Mucosa of descending colon (tissue), 3 donors: Measurements from ENCODE around the gene PARD3B. TPM values are rescaled to one million over a fixed set of nuclear protein-coding genes. Genes with fewer than 3 reads are reported as not detected.
A peak's percentile ranks its signal among the peaks of the same experiment; 100 is the strongest.

Experiments used
- ATAC-seq: fragments of 200-7000 bp; cut with Tn5 transposase; one replicate; pipeline ENCODE4 v1.9.1; 2020; ENCODE audit warnings: mild to moderate bottlenecking, moderate library complexity
- DNase-seq, 3 donors: peaks; one replicate each; pipeline ENCODE4 v3.0.0-alpha.2; 2020
- H3K36me3 ChIP-seq: fragments of 200-600 bp; one replicate; pipeline ENCODE4 v1.8.0; 2021; ENCODE audit warnings: low read depth, mild to moderate bottlenecking
- H3K4me1 ChIP-seq: fragments of 200-600 bp; one replicate; pipeline ENCODE4 v1.8.0; 2021; ENCODE audit warnings: low read depth, mild to moderate bottlenecking
- H3K4me3 ChIP-seq: fragments of 200-600 bp; one replicate; pipeline ENCODE4 v1.8.0; 2021; ENCODE audit warnings: mild to moderate bottlenecking
- H3K9me3 ChIP-seq: fragments of 200-600 bp; one replicate; pipeline ENCODE4 v1.8.0; 2021; ENCODE audit warnings: mild to moderate bottlenecking
- CTCF ChIP-seq: fragments of 200-600 bp; IDR thresholded peaks from one replicate; pipeline ENCODE4 v1.8.0; 2022; ENCODE audit warnings: antibody characterized with exemption, mild to moderate bottlenecking
- intact Hi-C, 2 donors: fragments of 100-400 bp; cut with DNase I in 1 of 2; cut with micrococcal nuclease in 1 of 2; formaldehyde crosslinking; loops; one replicate each; pipeline versions ENCODE4 v1.11.0 to v1.11.1; 2022; cut with DNase I, micrococcal nuclease
- total RNA-seq, 3 donors: library from RNA; stranded (reverse); fragmentation: NEBNext Ultra II Directional in 2 of 3; extraction: Animal tissue kit (Norgen Biotek cat#: 25700) in 2 of 3; gene quantifications; one replicate each; pipeline versions ENCODE4 v1.2.1 to v1.2.4, GENCODE V29; 2021 to 2023
- donor health status: DM: no; HTN: no; CAD: no; lungs with moderate emphysema.
- donor health status: DM: no; HTN: no; CAD: no.
- donor health status: DM: no; HTN: yes; CAD: no.

Gene PARD3B
- total RNA-seq, 3 donors from 2014 or later = 21.1 to 56.8 (median 44.0) TPM

GRCh38 chr2:204730603-204731002, 185.3 kb downstream of the PARD3B start:
- no peaks in the 10 kb centered on the region for H3K36me3 ChIP-seq
- ATAC-seq (no peak), DNase-seq (no peak)
- no peaks in the 10 kb centered on the region for H3K9me3 ChIP-seq
- no peak overlapping the region for H3K4me3 ChIP-seq
- intact Hi-C loops = no loop called here
- no peaks in the 10 kb centered on the region for H3K4me1 ChIP-seq
- TF ChIP-seq CTCF = no peak

DNA sequence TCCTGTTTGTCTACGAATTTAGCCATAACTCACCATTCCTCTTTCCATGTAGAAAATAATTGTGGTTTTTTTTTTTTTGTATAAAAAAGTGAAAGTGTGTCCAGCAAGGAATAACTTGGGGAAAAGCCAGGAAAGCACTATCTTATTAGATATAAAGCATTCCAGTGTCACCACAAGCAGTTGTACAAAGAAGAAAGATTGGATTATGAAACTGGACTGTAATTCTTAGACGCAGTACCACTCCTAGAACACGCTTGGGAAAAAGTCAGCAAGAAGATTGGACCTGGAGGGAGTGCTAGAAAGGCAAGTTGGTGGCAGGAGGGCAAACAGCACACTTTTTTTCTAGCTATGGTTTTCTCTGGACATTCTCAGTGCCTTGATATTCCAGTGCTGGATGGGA, 186.7 kb downstream of the PARD3B start:
- ATAC-seq = no peak
- no peaks in the 10 kb centered on the region for H3K36me3 ChIP-seq
- H3K9me3 ChIP-seq = no peaks in the 10 kb centered on the region
- no peak overlapping the region for H3K4me3 ChIP-seq
- H3K4me1 ChIP-seq = no peaks in the 10 kb centered on the region
- TF ChIP-seq CTCF = no peak
- no peak for DNase-seq
- intact Hi-C loops = no loop called here

DNA sequence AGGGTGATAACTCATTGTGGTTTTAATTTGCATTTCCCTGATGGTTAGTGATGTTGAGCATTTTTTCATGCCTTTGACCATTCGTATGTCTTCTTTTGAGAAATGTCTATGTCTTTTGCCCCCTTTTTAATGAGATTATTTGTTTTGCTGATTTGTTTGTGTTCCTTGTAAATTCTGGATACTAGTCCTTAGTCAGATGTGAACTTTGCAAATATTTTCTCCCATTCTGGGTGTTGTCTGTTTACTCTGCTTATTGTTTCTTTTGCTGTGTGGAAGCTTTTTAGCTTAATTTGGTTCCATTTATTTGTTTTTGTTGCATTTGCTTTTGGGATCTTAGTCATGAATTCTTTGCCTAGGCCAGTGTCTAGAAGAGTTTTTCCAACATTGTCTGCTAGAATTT, 192.0 kb downstream of the PARD3B start:
- no peaks in the 10 kb centered on the region for H3K4me1 ChIP-seq
- no peak for ATAC-seq
- H3K36me3 ChIP-seq = no peaks in the 10 kb centered on the region
- peaks cover 7% of the 10 kb centered on the region for H3K9me3 ChIP-seq
- no peak overlapping the region for H3K4me3 ChIP-seq
- no peak for DNase-seq
- TF ChIP-seq CTCF = no peak
- intact Hi-C loops = no loop called here

DNA sequence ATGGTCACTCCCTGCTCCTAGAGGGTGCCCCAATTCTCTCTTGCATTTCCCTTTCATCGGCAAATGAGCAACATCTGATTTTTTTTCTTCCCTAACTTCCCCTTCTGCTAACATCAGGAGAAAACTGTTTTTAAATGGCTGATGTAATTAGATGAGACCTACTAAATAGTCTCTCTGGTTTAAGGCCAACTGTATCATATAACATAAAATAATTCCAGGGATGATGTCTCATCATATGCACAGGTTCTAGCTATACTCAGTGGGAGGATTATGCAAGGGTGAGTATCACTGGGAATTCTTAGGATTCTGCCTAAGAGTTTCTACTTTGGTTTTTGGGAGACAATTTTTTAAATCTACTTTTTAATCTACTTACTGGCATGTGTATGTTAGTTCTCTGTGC, 193.4 kb downstream of the PARD3B start:
- intact Hi-C loops = no loop called here

DNA sequence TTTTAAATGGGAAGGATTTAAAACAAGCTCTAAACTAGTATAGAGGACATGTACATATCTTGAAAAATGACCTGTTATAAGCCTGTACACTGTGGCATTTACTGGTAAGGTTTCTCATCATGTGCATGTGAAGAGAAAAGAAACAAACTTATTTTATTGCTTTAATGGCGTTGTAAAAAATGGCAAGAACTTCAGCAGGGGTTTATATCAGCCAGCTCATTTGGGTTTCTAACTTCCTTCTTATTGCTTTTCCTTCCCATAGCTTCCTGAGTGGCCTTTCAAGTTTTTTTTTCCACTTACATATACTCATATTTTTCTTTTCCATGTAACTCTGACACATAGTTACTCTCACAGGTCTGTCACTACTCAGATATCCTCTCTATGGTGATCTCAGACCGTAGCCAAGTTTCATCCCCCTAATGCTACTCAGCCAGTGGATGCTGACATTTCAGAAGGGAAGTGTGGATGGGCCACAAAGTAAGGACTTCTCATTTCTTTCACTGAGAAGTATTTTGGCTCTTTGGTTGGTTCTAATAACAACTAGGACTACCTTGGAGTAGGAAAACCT, 198.2 kb downstream of the PARD3B start:
- Histone ChIP-seq H3K9me3 (no peaks in the 10 kb centered on the region), H3K36me3 (no peaks in the 10 kb centered on the region), H3K4me3 (no peak overlapping the region), H3K4me1 (no peaks in the 10 kb centered on the region)
- no peak for TF ChIP-seq CTCF
- intact Hi-C loops = no loop called here
- ATAC-seq = peak; percentile 87
- DNase-seq = no peak

More for the DNA sequence above, 193.4 kb downstream of the PARD3B start:
- Histone ChIP-seq H3K9me3 (peaks cover 7% of the 10 kb centered on the region), H3K36me3 (no peaks in the 10 kb centered on the region), H3K4me3 (no peak overlapping the region), H3K4me1 (no peaks in the 10 kb centered on the region)
- DNase-seq = no peak
- ATAC-seq = no peak
- no peak for TF ChIP-seq CTCF

- Histone ChIP-seq H3K36me3 (no peaks in the 10 kb centered on the region), H3K9me3 (no peaks in the 10 kb centered on the region), H3K4me1 (no peaks in the 10 kb centered on the region), H3K4me3 (no peak overlapping the region)
- intact Hi-C loops = no loop called here
- DNase-seq (no peak), ATAC-seq (no peak)
- TF ChIP-seq CTCF = no peak
These were observed 199.2 kb downstream of the PARD3B start for GRCh38 chr2:204744506-204744905.
